HG03097 (cell line): Measurements from ENCODE around the gene SMARCA2.

ENCODE experiments used
- ATAC-seq: cut with Tn5 transposase; IDR thresholded peaks from one replicate; pipeline ENCODE4 v1.9.1; 2021; ENCODE audit not compliant: unreplicated experiment, low FRiP score

The SMARCA2 gene

GRCh38 chr9:2014696-2015580 is at the start of gene SMARCA2:
Gene SMARCA2 (plus strand): TSS chr9:2015347. CDS start chr9:2029023, 13,676 bp downstream.
- peak; percentile 81 for ATAC-seq

GRCh38 chr9:1966725-1967366 is 48.3 kb upstream of the SMARCA2 start:
- no peak for ATAC-seq

- ATAC-seq: no peak
Observed at GRCh38 chr9:1969160-1969559, 46.0 kb upstream of the SMARCA2 start.

- ATAC-seq: no peak
Observed at GRCh38 chr9:1969898-1970297, 45.2 kb upstream of the SMARCA2 start.

- no peak for ATAC-seq
Observed at GRCh38 chr9:1972672-1973071, 42.5 kb upstream of the SMARCA2 start.

- ATAC-seq: no peak
Observed at GRCh38 chr9:1977026-1977425, 38.1 kb upstream of the SMARCA2 start.

GRCh38 chr9:1978941-1979340 is 36.2 kb upstream of the SMARCA2 start:
- no peak for ATAC-seq

GRCh38 chr9:1979741-1980367 is 35.3 kb upstream of the SMARCA2 start:
- no peak for ATAC-seq

- no peak for ATAC-seq
Observed at GRCh38 chr9:1980387-1980786, 34.8 kb upstream of the SMARCA2 start.

- ATAC-seq: no peak
Observed at GRCh38 chr9:1982074-1982473, 33.1 kb upstream of the SMARCA2 start.

- no peak for ATAC-seq
Observed at GRCh38 chr9:1986341-1986740, 28.8 kb upstream of the SMARCA2 start.

- no peak for ATAC-seq
Observed at GRCh38 chr9:1989500-1989899, 25.6 kb upstream of the SMARCA2 start.

GRCh38 chr9:1994180-1994579 is 21.0 kb upstream of the SMARCA2 start:
- no peak for ATAC-seq

- no peak for ATAC-seq
Observed at GRCh38 chr9:1995084-1995483, 20.1 kb upstream of the SMARCA2 start.

GRCh38 chr9:1996156-1996555 is 19.0 kb upstream of the SMARCA2 start:
- no peak for ATAC-seq

GRCh38 chr9:1997646-1998045 is 17.5 kb upstream of the SMARCA2 start:
- ATAC-seq: no peak

GRCh38 chr9:1998111-1998510 is 17.0 kb upstream of the SMARCA2 start:
- no peak for ATAC-seq

- ATAC-seq: no peak
Observed at GRCh38 chr9:2000314-2000713, 14.8 kb upstream of the SMARCA2 start.

- no peak for ATAC-seq
Observed at GRCh38 chr9:2008372-2008771, 6.8 kb upstream of the SMARCA2 start.

GRCh38 chr9:2012347-2012746 is 2.8 kb upstream of the SMARCA2 start:
- no peak for ATAC-seq

- ATAC-seq: no peak
Observed at GRCh38 chr9:2013743-2014475, 1.2 kb upstream of the SMARCA2 start.
